ENCODE data around the gene PRKAA1. TPM values are rescaled to one million over a fixed set of nuclear protein-coding genes. Genes with fewer than 3 reads are reported as not detected.

Gene PRKAA1
- total and polyA plus RNA-seq, 2 of the 13 experiments (the other 11 are each of a cell fraction or from before 2014, with no cell fraction given): 36.6 to 58.0 TPM

DNA sequence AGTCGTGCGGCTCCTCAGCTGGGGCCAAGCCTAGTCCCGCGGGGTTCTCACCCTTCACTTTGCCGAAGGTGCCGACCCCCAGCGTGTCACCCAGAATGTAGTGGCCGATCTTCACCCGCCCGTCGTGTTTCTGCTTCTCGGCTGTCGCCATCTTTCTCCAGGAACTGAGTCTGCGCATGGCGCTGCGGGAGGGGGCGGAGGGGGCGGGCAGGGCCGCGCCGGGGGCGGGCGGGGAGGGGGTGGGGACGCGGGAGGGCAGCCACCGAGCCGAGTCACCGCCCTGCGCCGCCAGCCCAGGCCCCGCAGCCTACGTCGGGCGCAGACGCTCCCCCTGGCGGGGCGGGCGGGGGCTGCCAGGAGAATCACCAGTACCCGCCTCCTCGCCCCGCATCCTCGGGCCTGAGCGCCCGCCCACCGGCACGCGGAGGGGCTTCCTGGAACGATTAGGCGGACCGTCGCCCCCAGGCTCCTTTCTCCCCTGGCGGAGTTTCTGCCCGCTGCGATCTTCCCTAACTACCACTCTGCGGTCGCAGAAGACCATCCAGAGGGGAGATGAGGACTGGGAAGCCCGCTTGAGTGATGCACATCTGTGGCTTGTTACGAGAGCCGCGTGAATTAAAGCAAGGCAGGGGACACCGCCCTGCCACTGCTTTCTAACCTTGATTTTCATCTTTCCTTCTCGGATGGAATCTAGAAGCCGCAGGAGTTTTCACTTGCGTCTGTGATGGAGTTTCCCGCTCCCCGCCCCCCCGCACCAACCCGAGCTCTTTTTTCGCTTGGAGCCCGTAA, at the start of gene PRKAA1 (continued):
- TF ChIP-seq, protein P1, sequence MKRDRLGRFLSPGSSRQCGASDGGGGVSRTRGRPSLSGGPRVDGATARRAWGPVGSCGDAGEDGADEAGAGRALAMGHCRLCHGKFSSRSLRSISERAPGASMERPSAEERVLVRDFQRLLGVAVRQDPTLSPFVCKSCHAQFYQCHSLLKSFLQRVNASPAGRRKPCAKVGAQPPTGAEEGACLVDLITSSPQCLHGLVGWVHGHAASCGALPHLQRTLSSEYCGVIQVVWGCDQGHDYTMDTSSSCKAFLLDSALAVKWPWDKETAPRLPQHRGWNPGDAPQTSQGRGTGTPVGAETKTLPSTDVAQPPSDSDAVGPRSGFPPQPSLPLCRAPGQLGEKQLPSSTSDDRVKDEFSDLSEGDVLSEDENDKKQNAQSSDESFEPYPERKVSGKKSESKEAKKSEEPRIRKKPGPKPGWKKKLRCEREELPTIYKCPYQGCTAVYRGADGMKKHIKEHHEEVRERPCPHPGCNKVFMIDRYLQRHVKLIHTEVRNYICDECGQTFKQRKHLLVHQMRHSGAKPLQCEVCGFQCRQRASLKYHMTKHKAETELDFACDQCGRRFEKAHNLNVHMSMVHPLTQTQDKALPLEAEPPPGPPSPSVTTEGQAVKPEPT (CRISPR knock-in tag; IDR thresholded peaks at IDR 0.05; ENCODE audit: low read depth): 0 out of 2 replicates have a peak, but pooled peaks have one; percentile 71
- TF ChIP-seq NR2F1 (CRISPR knock-in tag; IDR thresholded peaks at IDR 0.05): no peak
- TF ChIP-seq, protein P2, sequence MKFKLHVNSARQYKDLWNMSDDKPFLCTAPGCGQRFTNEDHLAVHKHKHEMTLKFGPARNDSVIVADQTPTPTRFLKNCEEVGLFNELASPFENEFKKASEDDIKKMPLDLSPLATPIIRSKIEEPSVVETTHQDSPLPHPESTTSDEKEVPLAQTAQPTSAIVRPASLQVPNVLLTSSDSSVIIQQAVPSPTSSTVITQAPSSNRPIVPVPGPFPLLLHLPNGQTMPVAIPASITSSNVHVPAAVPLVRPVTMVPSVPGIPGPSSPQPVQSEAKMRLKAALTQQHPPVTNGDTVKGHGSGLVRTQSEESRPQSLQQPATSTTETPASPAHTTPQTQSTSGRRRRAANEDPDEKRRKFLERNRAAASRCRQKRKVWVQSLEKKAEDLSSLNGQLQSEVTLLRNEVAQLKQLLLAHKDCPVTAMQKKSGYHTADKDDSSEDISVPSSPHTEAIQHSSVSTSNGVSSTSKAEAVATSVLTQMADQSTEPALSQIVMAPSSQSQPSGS (CRISPR knock-in tag; IDR thresholded peaks at IDR 0.05): no peak
- TF ChIP-seq, protein P3, sequence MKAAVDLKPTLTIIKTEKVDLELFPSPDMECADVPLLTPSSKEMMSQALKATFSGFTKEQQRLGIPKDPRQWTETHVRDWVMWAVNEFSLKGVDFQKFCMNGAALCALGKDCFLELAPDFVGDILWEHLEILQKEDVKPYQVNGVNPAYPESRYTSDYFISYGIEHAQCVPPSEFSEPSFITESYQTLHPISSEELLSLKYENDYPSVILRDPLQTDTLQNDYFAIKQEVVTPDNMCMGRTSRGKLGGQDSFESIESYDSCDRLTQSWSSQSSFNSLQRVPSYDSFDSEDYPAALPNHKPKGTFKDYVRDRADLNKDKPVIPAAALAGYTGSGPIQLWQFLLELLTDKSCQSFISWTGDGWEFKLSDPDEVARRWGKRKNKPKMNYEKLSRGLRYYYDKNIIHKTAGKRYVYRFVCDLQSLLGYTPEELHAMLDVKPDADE (CRISPR knock-in tag; IDR thresholded peaks at IDR 0.05): 0 out of 2 replicates have a peak, but pooled peaks have one; percentile 46
- 0 out of 2 replicates have a peak, but pooled peaks have one; percentile 15 for TF ChIP-seq CREM (IDR thresholded peaks at IDR 0.05)
- TF ChIP-seq CREM (CRISPR knock-in tag; IDR thresholded peaks at IDR 0.05): no peak
- TF ChIP-seq ZNF207 (IDR thresholded peaks at IDR 0.05; ENCODE audit: borderline replicate concordance): no peak
- no peak for TF ChIP-seq SNRNP70 (IDR thresholded peaks at IDR 0.05; ENCODE audit: low read depth, low read length)
- TF ChIP-seq, protein P4, sequence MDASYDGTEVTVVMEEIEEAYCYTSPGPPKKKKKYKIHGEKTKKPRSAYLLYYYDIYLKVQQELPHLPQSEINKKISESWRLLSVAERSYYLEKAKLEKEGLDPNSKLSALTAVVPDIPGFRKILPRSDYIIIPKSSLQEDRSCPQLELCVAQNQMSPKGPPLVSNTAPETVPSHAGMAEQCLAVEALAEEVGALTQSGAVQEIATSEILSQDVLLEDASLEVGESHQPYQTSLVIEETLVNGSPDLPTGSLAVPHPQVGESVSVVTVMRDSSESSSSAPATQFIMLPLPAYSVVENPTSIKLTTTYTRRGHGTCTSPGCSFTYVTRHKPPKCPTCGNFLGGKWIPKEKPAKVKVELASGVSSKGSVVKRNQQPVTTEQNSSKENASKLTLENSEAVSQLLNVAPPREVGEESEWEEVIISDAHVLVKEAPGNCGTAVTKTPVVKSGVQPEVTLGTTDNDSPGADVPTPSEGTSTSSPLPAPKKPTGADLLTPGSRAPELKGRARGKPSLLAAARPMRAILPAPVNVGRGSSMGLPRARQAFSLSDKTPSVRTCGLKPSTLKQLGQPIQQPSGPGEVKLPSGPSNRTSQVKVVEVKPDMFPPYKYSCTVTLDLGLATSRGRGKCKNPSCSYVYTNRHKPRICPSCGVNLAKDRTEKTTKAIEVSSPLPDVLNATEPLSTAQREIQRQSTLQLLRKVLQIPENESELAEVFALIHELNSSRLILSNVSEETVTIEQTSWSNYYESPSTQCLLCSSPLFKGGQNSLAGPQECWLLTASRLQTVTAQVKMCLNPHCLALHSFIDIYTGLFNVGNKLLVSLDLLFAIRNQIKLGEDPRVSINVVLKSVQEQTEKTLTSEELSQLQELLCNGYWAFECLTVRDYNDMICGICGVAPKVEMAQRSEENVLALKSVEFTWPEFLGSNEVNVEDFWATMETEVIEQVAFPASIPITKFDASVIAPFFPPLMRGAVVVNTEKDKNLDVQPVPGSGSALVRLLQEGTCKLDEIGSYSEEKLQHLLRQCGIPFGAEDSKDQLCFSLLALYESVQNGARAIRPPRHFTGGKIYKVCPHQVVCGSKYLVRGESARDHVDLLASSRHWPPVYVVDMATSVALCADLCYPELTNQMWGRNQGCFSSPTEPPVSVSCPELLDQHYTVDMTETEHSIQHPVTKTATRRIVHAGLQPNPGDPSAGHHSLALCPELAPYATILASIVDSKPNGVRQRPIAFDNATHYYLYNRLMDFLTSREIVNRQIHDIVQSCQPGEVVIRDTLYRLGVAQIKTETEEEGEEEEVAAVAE (CRISPR knock-in tag; IDR thresholded peaks at IDR 0.05; ENCODE audit: borderline replicate concordance): no peak
- no peak for TF ChIP-seq FOXA1 (IDR thresholded peaks at IDR 0.05)
- TF ChIP-seq FOXA1 (CRISPR knock-in tag; IDR thresholded peaks at IDR 0.05): no peak
- peak; percentile 51; the same call in 1 of the 2 replicates for TF ChIP-seq KAT7 (CRISPR knock-in tag; IDR thresholded peaks at IDR 0.05; ENCODE audit: borderline replicate concordance)
- TF ChIP-seq, protein P5, sequence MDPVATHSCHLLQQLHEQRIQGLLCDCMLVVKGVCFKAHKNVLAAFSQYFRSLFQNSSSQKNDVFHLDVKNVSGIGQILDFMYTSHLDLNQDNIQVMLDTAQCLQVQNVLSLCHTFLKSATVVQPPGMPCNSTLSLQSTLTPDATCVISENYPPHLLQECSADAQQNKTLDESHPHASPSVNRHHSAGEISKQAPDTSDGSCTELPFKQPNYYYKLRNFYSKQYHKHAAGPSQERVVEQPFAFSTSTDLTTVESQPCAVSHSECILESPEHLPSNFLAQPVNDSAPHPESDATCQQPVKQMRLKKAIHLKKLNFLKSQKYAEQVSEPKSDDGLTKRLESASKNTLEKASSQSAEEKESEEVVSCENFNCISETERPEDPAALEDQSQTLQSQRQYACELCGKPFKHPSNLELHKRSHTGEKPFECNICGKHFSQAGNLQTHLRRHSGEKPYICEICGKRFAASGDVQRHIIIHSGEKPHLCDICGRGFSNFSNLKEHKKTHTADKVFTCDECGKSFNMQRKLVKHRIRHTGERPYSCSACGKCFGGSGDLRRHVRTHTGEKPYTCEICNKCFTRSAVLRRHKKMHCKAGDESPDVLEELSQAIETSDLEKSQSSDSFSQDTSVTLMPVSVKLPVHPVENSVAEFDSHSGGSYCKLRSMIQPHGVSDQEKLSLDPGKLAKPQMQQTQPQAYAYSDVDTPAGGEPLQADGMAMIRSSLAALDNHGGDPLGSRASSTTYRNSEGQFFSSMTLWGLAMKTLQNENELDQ (CRISPR knock-in tag; IDR thresholded peaks at IDR 0.05; ENCODE audit: borderline replicate concordance): no peak
- no peak for TF ChIP-seq KDM4B (CRISPR knock-in tag; IDR thresholded peaks at IDR 0.05)
- TF ChIP-seq NFYC (CRISPR knock-in tag; IDR thresholded peaks at IDR 0.05): no peak
- no peak for TF ChIP-seq POLR2AphosphoS2 (IDR thresholded peaks at IDR 0.05; ENCODE audit: low read depth, low read length)
- TF ChIP-seq, protein P6, sequence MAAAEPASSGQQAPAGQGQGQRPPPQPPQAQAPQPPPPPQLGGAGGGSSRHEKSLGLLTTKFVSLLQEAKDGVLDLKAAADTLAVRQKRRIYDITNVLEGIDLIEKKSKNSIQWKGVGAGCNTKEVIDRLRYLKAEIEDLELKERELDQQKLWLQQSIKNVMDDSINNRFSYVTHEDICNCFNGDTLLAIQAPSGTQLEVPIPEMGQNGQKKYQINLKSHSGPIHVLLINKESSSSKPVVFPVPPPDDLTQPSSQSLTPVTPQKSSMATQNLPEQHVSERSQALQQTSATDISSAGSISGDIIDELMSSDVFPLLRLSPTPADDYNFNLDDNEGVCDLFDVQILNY (CRISPR knock-in tag; conservative IDR thresholded peaks at IDR 0.05): no peak

Data from HepG2 (cell line).